HepG2 (cell line): Measurements from ENCODE around the gene TATDN2. TPM values are rescaled to one million over a fixed set of nuclear protein-coding genes. Genes with fewer than 3 reads are reported as not detected.

ENCODE experiments used
- ATAC-seq: fragments of 200-7000 bp; cut with Tn5 transposase; 3 replicates; pipeline ENCODE4 v1.9.1; 2020; ENCODE audit warnings: mild to moderate bottlenecking, moderate library complexity
- BruUV-seq: library from RNA; stranded (reverse); fragments of 400-500 nt; replicated peaks from 2 replicates; lab custom pipeline; 2021; lab: Mats Ljungman, UMichigan
- CTCF ChIA-PET: fragments of 300-600 bp; formaldehyde crosslinking; extraction: SDS; loops from one replicate; lab custom pipeline; 2021; ENCODE audit warnings: low total read pairs, inconsistent platforms, low intra/inter-chr PET ratio; lab: Yijun Ruan, JAX
- POLR2A ChIA-PET: fragments of 350-600 bp; sonication (Branson Sonifier 250); formaldehyde crosslinking; loops from one replicate; lab custom pipeline; 2020; ENCODE audit warnings: antibody characterized with exemption, inconsistent platforms; lab: Yijun Ruan, JAX
- DNase-seq: peaks from one replicate; pipeline ENCODE4 v3.0.0-alpha.2; 2015; ENCODE audit warnings: low spot score
- FAIRE-seq: peaks from 3 replicates; lab custom pipeline; 2011; peaks lifted over from hg19 to GRCh38; lab: Jason Lieb, UNC
- H2AFZ ChIP-seq: one replicate; pipeline ENCODE4 v1.6.1; 2011; ENCODE audit warnings: low read length, inconsistent platforms
- H3K27ac ChIP-seq: fragments of 300-600 bp; 3 replicates; pipeline ENCODE4 v1.8.0; 2011; ENCODE audit warnings: mixed run types, mild to moderate bottlenecking, mixed read lengths, low read length, inconsistent platforms; ENCODE audit not compliant: insufficient read depth; ENCODE audit errors: extremely low read length
- H3K27me3 ChIP-seq, 2 experiments: fragments of 200-600 bp in 1 of 2; 2 replicates in 1 of 2; 3 replicates in 1 of 2; pipeline versions ENCODE4 v1.6.0 to v1.8.0; 2011; ENCODE audit warnings: low read length in 2 of 2, mild to moderate bottlenecking in 2 of 2, moderate library complexity in 2 of 2, inconsistent platforms in 1 of 2; ENCODE audit not compliant: insufficient read depth in 2 of 2, control insufficient read depth in 1 of 2
- H3K36me3 ChIP-seq, 2 experiments: fragments of 200-600 bp in 1 of 2; replicated peaks in 1 of 2; 2 replicates in 1 of 2; 3 replicates in 1 of 2; pipeline versions ENCODE4 v1.5.1 to v1.8.0; 2011; ENCODE audit warnings: low read length in 2 of 2, inconsistent platforms in 1 of 2; ENCODE audit not compliant: insufficient read depth in 2 of 2, control insufficient read depth in 1 of 2
- H3K4me1 ChIP-seq: 2 replicates; pipeline ENCODE4 v1.5.1; 2012; ENCODE audit warnings: low read length, inconsistent platforms; ENCODE audit not compliant: insufficient read depth
- H3K4me2 ChIP-seq: 2 replicates; pipeline ENCODE4 v1.6.0; 2011; ENCODE audit warnings: low read depth, low read length, inconsistent platforms
- H3K4me3 ChIP-seq, 3 experiments: fragments of 200-600 bp in 1 of 3; sonication (generic), shearing (Covaris generic) in 1 of 3; replicated peaks in 1 of 3; 2 replicates each; pipeline ENCODE4 v1.5.1; 2011 to 2016; ENCODE audit warnings: low read length in 3 of 3, inconsistent platforms in 2 of 3, low read depth in 2 of 3, mild to moderate bottlenecking in 2 of 3, control low read depth in 1 of 3, mixed read lengths in 1 of 3; ENCODE audit not compliant: insufficient read depth in 1 of 3
- H3K79me2 ChIP-seq: one replicate; pipeline ENCODE4 v1.6.1; 2011; ENCODE audit warnings: low read length, inconsistent platforms; ENCODE audit not compliant: insufficient read depth
- H3K9ac ChIP-seq: 2 replicates; pipeline ENCODE4 v1.6.0; 2011; ENCODE audit warnings: mild to moderate bottlenecking, low read depth, low read length, inconsistent platforms; ENCODE audit not compliant: insufficient read depth
- H3K9me3 ChIP-seq: 2 replicates; pipeline ENCODE4 v1.5.1; 2012; ENCODE audit warnings: mild to moderate bottlenecking, low read length
- H4K20me1 ChIP-seq: 2 replicates; pipeline ENCODE4 v1.6.0; 2011; ENCODE audit warnings: inconsistent platforms, mild to moderate bottlenecking, low read length, moderate library complexity; ENCODE audit not compliant: insufficient read depth
- POLR2G ChIP-seq: fragments of 200-400 bp; formaldehyde crosslinking; IDR thresholded peaks from 2 replicates; pipeline ENCODE4 v1.6.1; 2018; ENCODE audit warnings: mild to moderate bottlenecking, low read depth, low read length, moderate library complexity
- PRDM4 ChIP-seq: sonication (generic); formaldehyde crosslinking; IDR thresholded peaks from 2 replicates; pipeline ENCODE4 v1.9.0; 2021; ENCODE audit warnings: missing genetic modification reagents, borderline replicate concordance
- SKIL ChIP-seq: sonication (generic); formaldehyde crosslinking; IDR thresholded peaks from 2 replicates; pipeline ENCODE4 v1.8.0; 2022; ENCODE audit warnings: missing genetic modification reagents, mild to moderate bottlenecking, moderate library complexity, borderline replicate concordance
- WGBS: methylation state at CpG from one replicate; pipeline ENCODE4 v1.1.6; 2017; ENCODE audit warnings: low lambda C conversion rate; 5-methylcytosine and 5-hydroxymethylcytosine counted together
- in situ Hi-C: cut with HindIII; loops from 2 replicates; pipeline ENCODE4 v1.10.0; 2017; ENCODE audit warnings: low pct_unique_long_range_greater_than_20kb; ENCODE audit not compliant: extremely low pct_ligation_motif_present
- intact Hi-C: fragments of 100-400 bp; cut with micrococcal nuclease; formaldehyde crosslinking; loops from one replicate; pipeline ENCODE4 v1.10.0; 2022; ENCODE audit not compliant: unreplicated experiment
- polyA plus RNA-seq, 8 experiments: library from polyadenylated mRNA; depleted of rRNA in 3 of 8; stranded (reverse) in 7 of 8; unstranded in 1 of 8; fragments of >200 nt; fragmentation: Illumina TruSeq in 4 of 8; extraction: Trizol in 4 of 8; gene quantifications; 2 replicates each; pipeline versions ENCODE4 v1.2.1 to v1.2.3, GENCODE V29; 2011 to 2016; ENCODE audit warnings: low read depth in 4 of 8, missing spikeins in 1 of 8, mixed read lengths in 1 of 8; ENCODE audit not compliant: insufficient read depth in 1 of 8
- total RNA-seq, 5 experiments: library from RNA; depleted of rRNA; stranded (reverse); fragments of >200 nt; fragmentation: Illumina TruSeq; extraction: Trizol; gene quantifications; 2 replicates each; pipeline ENCODE4 v1.2.3, GENCODE V29; 2016; ENCODE audit warnings: low read depth in 1 of 5

The TATDN2 gene
- total and polyA plus RNA-seq, 2 of the 13 experiments (the other 11 are each of a cell fraction or from before 2014, with no cell fraction given): 12.1 to 21.9 TPM

GRCh38 chr3:10312391-10312790 lies 64.1 kb downstream of the TATDN2 start:
- Histone ChIP-seq H3K27me3 (no peaks in the 10 kb centered on the region), H3K4me1 (peaks cover 46% of the 10 kb centered on the region), H3K4me2 (no peak overlapping the region), H3K4me3 (no peak overlapping the region), H3K36me3 (peaks cover 39 to 84% of the 10 kb centered on the region in 2 experiments), H3K27ac (peak overlapping the region; percentile 0), H4K20me1 (peaks cover 11% of the 10 kb centered on the region), H2AFZ (no peak overlapping the region), H3K79me2 (peaks cover 17% of the 10 kb centered on the region), H3K9ac (no peak overlapping the region), H3K9me3 (no peaks in the 10 kb centered on the region)
- TF ChIP-seq PRDM4 (CRISPR knock-in tag): no peak
- no peak for TF ChIP-seq SKIL (CRISPR knock-in tag)
- TF ChIP-seq POLR2G: 0 out of 2 replicates have a peak, but pooled peaks have one; percentile 5
- intact Hi-C loops (no loop called here), in situ Hi-C loops (no loop called here)
- BruUV-seq: no TSS peak
- no peak for DNase-seq
- WGBS: 97% methylated on average over 8 of the region's 10 CpGs
- ATAC-seq: no peak
- POLR2A ChIA-PET: interaction anchor here (0.9 kb wide), 1 partner anchor 23 kb away, joined by 3 read pairs; no protein-coding TSS in a partner anchor
- no peak for FAIRE-seq
- CTCF ChIA-PET: no interaction called here
